MCF 10A (cell line): Measurements from ENCODE around the gene NIN. TPM values are rescaled to one million over a fixed set of nuclear protein-coding genes. Genes with fewer than 3 reads are reported as not detected.

Source experiments
- BruUV-seq: library from RNA; stranded (reverse); fragments of 400-500 nt; replicated peaks from 2 replicates; lab custom pipeline; 2021; lab: Mats Ljungman, UMichigan
- CTCF ChIA-PET: fragments of 300-600 bp; sonication (Branson Sonifier 250); formaldehyde crosslinking; extraction: SDS; loops from one replicate; lab custom pipeline; 2021; ENCODE audit warnings: antibody characterized with exemption, inconsistent platforms; lab: Yijun Ruan, JAX
- POLR2A ChIA-PET: fragments of 300-600, 350-650 bp; sonication (Branson Sonifier 250); formaldehyde crosslinking; extraction: SDS; loops from one replicate; lab custom pipeline; 2020; ENCODE audit warnings: antibody characterized with exemption, inconsistent platforms; lab: Yijun Ruan, JAX
- DNase-seq: peaks from one replicate; pipeline ENCODE4 v3.0.0-alpha.2; 2018; ENCODE audit not compliant: unreplicated experiment
- H3K27ac Mint-ChIP-seq: one replicate; pipeline ENCODE4 v1.8.0; 2022; ENCODE audit warnings: mild to moderate bottlenecking, low read depth, mixed read lengths; ENCODE audit not compliant: unreplicated experiment
- H3K27me3 Mint-ChIP-seq: one replicate; pipeline ENCODE4 v1.8.0; 2022; ENCODE audit warnings: mixed read lengths; ENCODE audit not compliant: insufficient read depth, unreplicated experiment
- H3K36me3 Mint-ChIP-seq: one replicate; pipeline ENCODE4 v1.8.0; 2022; ENCODE audit warnings: mild to moderate bottlenecking, moderate library complexity, mixed read lengths; ENCODE audit not compliant: insufficient read depth, unreplicated experiment
- H3K4me1 Mint-ChIP-seq: one replicate; pipeline ENCODE4 v1.8.0; 2022; ENCODE audit warnings: mixed read lengths; ENCODE audit not compliant: insufficient read depth, unreplicated experiment
- H3K4me3 Mint-ChIP-seq: one replicate; pipeline ENCODE4 v1.8.0; 2022; ENCODE audit warnings: mild to moderate bottlenecking, moderate library complexity, mixed read lengths; ENCODE audit not compliant: unreplicated experiment
- H3K9me3 Mint-ChIP-seq: one replicate; pipeline ENCODE4 v1.8.0; 2022; ENCODE audit warnings: mixed read lengths; ENCODE audit not compliant: unreplicated experiment
- intact Hi-C: fragments of 100-400 bp; cut with micrococcal nuclease; formaldehyde crosslinking; loops from 2 replicates; pipeline ENCODE4 v1.14.1; 2022
- total RNA-seq: library from RNA; stranded (reverse); gene quantifications from 2 replicates; pipeline ENCODE4 v1.2.3, GENCODE V29; 2022
- TF ChIP-seq, protein P1 (sequence below): fragments of 200-600 bp; IDR thresholded peaks from one replicate; pipeline ENCODE4 v1.8.0; 2022; ENCODE audit warnings: antibody characterized with exemption, mild to moderate bottlenecking; ENCODE audit not compliant: unreplicated experiment

NIN gene
- total RNA-seq, 1 experiment from 2014 or later = 33.0 TPM

DNA sequence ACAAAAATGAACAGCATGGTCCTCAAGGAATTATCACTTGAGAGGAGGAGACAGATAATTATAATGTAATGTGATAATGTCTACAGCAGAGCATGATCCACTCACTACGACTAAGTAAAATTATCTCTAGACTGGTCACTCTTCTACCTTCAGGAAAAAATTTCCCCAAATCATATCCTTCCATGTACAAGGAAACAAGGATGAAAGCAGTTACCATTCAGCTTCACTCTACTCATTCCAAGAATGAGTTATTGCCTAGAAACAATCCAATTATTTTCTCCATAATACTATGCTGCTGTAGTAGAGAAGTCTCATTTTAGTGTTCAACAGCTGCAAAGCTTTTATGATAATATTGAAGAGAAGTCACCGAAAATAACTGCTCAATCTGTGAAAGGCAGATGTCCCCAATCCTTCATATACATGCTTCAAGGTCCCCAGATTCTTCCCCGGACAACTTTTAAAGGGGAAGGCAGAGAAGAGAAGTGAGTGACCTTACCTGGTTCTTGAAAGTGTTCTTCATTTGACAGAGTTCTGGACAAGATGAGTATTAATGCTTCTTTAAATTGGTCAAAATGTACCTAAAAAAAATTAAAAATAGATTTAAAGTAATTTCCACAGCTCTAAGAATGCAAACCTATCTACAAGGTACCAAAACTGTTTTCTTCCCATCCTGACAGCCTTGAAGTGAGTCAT, 24.6 kb downstream of the NIN start:
- CTCF ChIA-PET = no interaction called here
- no peak for DNase-seq
- intact Hi-C loops = no loop called here
- Mint-ChIP-seq H3K36me3 (peaks cover 20% of the 10 kb centered on the region), H3K4me1 (no peaks in the 10 kb centered on the region), H3K27ac (no peak overlapping the region), H3K9me3 (no peaks in the 10 kb centered on the region), H3K27me3 (no peaks in the 10 kb centered on the region), H3K4me3 (no peak overlapping the region)
- TF ChIP-seq, protein P1, sequence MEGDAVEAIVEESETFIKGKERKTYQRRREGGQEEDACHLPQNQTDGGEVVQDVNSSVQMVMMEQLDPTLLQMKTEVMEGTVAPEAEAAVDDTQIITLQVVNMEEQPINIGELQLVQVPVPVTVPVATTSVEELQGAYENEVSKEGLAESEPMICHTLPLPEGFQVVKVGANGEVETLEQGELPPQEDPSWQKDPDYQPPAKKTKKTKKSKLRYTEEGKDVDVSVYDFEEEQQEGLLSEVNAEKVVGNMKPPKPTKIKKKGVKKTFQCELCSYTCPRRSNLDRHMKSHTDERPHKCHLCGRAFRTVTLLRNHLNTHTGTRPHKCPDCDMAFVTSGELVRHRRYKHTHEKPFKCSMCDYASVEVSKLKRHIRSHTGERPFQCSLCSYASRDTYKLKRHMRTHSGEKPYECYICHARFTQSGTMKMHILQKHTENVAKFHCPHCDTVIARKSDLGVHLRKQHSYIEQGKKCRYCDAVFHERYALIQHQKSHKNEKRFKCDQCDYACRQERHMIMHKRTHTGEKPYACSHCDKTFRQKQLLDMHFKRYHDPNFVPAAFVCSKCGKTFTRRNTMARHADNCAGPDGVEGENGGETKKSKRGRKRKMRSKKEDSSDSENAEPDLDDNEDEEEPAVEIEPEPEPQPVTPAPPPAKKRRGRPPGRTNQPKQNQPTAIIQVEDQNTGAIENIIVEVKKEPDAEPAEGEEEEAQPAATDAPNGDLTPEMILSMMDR = no peak
- POLR2A ChIA-PET = no interaction called here
- BruUV-seq = no TSS peak

DNA sequence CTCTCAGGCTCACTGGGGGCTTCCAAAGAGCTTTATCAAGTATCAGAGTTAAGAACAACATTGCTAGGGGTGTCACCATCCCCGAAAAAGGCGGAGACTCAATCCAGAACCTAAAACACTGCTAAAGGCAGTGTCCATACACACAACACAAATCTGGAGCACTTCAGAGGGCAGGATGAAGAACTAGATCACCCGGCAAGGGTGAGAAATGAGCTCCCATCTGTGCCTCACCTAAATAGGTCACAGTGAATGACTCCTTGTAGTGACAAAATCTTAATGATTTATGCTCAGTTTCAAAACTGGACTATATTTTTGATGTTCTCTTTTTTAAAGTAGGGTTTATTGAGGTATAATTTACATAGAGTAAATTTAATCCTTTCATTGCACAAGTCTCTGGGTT, 25.6 kb downstream of the NIN start:
- no peak overlapping the region for H3K27ac Mint-ChIP-seq
- TF ChIP-seq, protein P1 = no peak
- POLR2A ChIA-PET = interaction anchor here (1.0 to 1.3 kb wide), 2 partner anchors 16 to 245 kb away, joined by 3 to 4 read pairs; partner anchors contain the start of gene ATL1
- no peaks in the 10 kb centered on the region for H3K9me3 Mint-ChIP-seq
- H3K27me3 Mint-ChIP-seq = no peaks in the 10 kb centered on the region
- H3K4me3 Mint-ChIP-seq = no peak overlapping the region
- no peaks in the 10 kb centered on the region for H3K4me1 Mint-ChIP-seq
- CTCF ChIA-PET = interaction anchor here (0.8 to 1.8 kb wide), 2 partner anchors 9 to 29 kb away, joined by 3 to 5 read pairs; no protein-coding TSS in a partner anchor
- BruUV-seq = no TSS peak
- H3K36me3 Mint-ChIP-seq = peaks cover 20% of the 10 kb centered on the region
- no peak for DNase-seq
- intact Hi-C loops = no loop called here

DNA sequence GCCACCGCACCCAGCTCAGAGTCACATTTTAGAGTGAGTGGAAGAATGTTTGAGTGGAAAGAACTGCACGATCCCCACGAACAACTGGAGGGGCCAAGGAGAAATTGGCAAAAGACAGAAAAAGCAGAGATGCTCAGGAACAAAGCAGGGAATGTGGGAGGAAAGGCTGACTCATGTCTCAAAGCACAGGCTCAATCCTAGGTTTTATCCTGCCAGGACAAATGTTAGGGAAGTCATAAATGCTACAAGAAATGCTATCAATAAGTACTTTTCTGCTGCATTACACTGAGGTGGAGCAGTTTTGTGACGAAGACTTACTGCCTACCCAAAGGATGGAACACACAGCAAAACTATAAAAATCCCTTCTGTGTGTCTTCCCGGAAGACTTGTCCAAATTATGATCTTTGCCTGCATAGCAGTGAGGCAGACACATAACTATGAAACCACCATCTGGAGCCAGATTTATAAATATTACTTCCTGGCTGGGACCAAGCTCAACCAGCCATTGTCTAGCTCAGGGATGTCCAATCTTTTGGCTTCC, 26.7 kb downstream of the NIN start:
- intact Hi-C loops = no loop called here
- TF ChIP-seq, protein P1 = no peak
- H3K36me3 Mint-ChIP-seq = peaks cover 20% of the 10 kb centered on the region
- POLR2A ChIA-PET = interaction anchor here (0.7 to 1.3 kb wide), 3 partner anchors 9 to 244 kb away, joined by 3 to 4 read pairs (median 3); partner anchors contain the start of gene ATL1
- no peak for DNase-seq
- BruUV-seq = no TSS peak
- H3K4me1 Mint-ChIP-seq = no peaks in the 10 kb centered on the region
- no peaks in the 10 kb centered on the region for H3K27me3 Mint-ChIP-seq
- CTCF ChIA-PET = interaction anchor here (0.6 to 3.0 kb wide), 3 partner anchors 28 to 56 kb away, joined by 3 to 19 read pairs (median 5); no protein-coding TSS in a partner anchor
- H3K9me3 Mint-ChIP-seq = no peaks in the 10 kb centered on the region
- H3K4me3 Mint-ChIP-seq = no peak overlapping the region
- H3K27ac Mint-ChIP-seq = no peak overlapping the region

DNA sequence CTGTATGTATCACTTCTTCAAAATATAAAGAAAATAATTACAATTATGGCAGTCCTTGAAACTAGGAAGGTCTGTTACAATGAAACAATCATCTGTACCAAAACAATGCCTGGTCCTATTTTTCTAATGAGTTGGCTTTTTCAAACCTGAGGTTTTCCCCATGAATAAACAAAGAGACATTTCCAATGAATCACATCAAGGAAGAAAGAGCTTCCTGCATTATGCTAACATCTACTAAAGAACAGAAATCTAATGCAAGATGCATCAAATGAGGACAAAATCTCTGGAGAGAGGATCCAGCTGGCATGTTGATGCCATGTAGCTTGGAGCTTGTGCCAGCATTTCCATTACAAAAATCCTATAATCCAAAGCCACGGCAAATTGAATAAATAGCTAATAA, 29.3 kb downstream of the NIN start:
- no peaks in the 10 kb centered on the region for H3K27me3 Mint-ChIP-seq
- BruUV-seq = no TSS peak
- TF ChIP-seq, protein P1 = no peak
- ChIA-PET CTCF (interaction anchor here (0.5 to 3.0 kb wide), 4 partner anchors 23 to 285 kb away, joined by 3 to 19 read pairs (median 5); no protein-coding TSS in a partner anchor), POLR2A (no interaction called here)
- peaks cover 15% of the 10 kb centered on the region for H3K36me3 Mint-ChIP-seq
- peaks cover 6% of the 10 kb centered on the region for H3K4me1 Mint-ChIP-seq
- intact Hi-C loops = no loop called here
- DNase-seq = no peak
- no peak overlapping the region for H3K27ac Mint-ChIP-seq
- no peak overlapping the region for H3K4me3 Mint-ChIP-seq
- no peaks in the 10 kb centered on the region for H3K9me3 Mint-ChIP-seq
